Activated CD8-positive, alpha-beta memory T cell treated with anti-CD3 and anti-CD28 coated beads for 4 hours (primary cell): ENCODE measurements around the gene TMEM88.
"Not testable (repeated sequence)": the region's sequence is repeated elsewhere in the genome, so short reads cannot be mapped to it uniquely, and the experiment has no call there.

Experiments used
- DNase-seq, 2 donors: peaks; one replicate each; pipeline ENCODE4 v3.0.0-alpha.2; 2020; ENCODE audit warnings: low read depth in 2 of 2

TMEM88 gene, protein sequence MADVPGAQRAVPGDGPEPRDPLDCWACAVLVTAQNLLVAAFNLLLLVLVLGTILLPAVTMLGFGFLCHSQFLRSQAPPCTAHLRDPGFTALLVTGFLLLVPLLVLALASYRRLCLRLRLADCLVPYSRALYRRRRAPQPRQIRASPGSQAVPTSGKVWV

GRCh38 chr17:7854851-7855659 lies at the start of gene TMEM88:
Gene TMEM88, plus strand, starts transcription at chr17:7855066. Its CDS starts 9 bp downstream, at chr17:7855075.
- DNase-seq, result no peak

GRCh38 chr17:7806587-7806986 lies 48.3 kb upstream of the TMEM88 start:
- no peak for DNase-seq

GRCh38 chr17:7807206-7807605 lies 47.7 kb upstream of the TMEM88 start:
- DNase-seq, result no peak

- no peak for DNase-seq
Measured at GRCh38 chr17:7809086-7809790, 45.6 kb upstream of the TMEM88 start.

DNA sequence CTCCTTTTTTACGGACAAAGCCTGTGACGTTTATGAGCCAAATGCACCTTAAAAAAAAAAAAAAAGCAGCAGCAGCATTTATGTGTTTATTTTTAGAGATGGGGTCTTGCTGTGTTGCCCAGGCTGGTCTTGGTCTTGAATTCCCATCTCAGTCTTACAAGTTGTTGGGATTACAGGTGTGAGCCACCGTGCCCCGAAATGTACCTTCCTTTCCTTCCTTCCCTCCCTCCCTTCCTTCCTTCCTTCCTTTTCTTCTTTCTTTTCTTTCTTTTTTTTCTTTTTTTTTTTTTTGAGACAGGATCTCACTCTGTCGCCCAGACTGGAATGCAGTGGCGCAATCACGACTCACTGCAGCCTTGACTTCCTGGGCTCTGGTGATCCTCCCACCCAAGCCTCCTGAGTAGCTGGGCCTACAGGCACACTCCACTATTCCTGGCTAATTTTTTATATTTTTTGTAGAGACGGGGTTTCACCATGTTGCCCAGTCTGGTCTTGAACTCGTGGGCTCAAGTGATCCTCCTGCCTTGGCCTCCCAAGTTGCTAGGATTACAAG lies 45.0 kb upstream of the TMEM88 start:
- not testable (repeated sequence) for DNase-seq

GRCh38 chr17:7811251-7811650 lies 43.6 kb upstream of the TMEM88 start:
- DNase-seq, result no peak

DNA sequence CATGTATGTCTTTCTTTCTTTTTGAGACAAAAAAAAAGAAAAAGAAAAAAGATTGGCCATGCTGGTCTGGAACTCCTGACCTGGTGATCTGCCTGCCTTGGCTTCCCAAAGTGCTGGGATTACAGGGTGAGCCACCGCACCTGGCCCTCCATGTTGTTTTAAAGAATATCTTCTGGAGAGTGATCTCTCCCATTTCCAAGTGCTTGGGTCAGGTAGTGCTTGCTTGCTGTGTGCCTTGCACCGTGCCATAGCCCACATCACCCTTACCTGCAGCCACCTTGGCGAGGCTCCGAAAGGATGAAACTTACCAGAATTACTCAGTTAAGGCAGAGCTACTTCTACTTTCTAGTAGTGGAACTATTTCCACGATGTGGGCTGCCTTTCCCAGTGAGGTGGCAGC lies 39.9 kb upstream of the TMEM88 start:
- no peak for DNase-seq

- no peak for DNase-seq
Measured at GRCh38 chr17:7816926-7817642, 37.8 kb upstream of the TMEM88 start.

GRCh38 chr17:7817643-7817964 lies 37.3 kb upstream of the TMEM88 start:
- no peak for DNase-seq

DNA sequence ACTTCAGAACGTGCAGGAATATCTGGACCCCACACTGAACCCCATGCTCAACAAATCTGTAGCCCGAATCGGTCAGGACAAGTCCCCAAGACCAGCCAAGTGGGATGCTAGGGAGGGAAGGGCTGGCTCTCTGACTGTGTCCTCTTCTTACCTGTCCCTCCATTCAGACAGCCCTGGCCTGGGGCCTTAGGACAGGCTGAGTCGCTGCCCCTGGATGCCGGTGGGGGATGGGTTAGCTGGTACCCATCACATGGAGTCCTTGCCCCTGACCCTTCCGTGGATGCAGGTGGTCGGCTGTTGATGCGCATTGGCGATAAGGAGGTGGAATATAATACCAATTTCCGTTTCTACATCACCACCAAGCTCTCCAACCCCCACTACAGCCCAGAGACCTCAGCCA lies 36.8 kb upstream of the TMEM88 start:
- no peak for DNase-seq

DNA sequence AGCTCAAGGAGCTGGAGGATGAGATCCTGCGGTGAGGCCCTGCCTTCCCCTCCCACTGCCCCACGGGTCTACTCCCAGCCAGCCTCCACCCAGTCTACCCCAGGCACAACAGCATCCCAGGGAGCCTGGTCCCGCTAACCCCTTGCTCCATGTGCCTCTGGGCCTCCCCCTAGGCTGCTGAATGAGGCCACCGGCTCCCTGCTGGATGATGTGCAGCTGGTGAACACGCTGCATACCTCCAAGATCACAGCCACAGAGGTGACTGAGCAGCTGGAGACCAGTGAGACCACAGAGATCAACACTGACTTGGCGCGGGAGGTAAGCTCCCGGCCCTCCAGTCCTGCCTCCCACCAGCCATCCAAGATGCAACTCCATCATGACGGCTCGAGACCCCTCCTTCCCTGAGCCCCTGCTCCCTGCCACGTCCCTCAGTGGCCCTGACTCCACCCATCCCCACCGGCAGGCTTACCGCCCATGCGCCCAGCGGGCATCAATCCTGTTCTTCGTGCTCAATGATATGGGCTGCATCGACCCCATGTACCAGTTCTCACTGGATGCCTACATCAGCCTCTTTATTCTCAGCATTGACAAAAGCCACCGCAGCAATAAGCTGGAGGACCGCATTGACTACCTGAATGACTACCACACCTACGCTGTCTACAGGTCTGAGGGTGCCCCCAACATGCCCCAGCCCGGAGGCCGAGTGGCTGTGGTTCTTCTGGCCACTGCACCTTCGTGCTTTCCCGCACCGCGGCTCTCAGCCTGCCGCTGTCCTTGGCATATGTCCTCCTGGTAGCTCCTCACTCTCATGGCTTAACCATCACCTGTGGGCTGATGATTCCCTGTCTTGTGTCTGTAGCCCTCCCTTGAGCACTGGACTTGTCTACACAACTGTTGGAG lies 35.9 kb upstream of the TMEM88 start:
- no peak for DNase-seq

- DNase-seq, result no peak
Measured at GRCh38 chr17:7820231-7820630, 34.6 kb upstream of the TMEM88 start.

- no peak for DNase-seq
Measured at GRCh38 chr17:7822126-7822525, 32.7 kb upstream of the TMEM88 start.

DNA sequence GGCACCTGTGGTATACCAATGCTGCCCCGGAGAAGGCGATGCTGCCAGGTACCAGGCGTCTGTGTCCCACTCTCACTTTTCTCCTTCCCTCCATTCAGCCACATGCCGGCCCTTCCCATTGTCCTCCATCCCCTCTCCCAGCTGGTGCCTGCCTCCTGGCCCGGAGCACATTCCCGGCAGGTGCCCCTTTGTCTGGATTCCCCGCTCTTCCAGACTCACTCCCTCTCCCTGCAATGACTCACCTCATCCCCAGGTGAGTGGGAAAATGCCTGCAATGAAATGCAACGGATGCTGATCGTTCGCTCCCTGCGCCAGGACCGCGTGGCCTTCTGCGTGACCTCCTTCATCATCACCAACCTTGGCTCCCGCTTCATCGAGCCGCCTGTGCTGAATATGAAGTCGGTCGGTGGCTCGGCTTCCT lies 31.3 kb upstream of the TMEM88 start:
- no peak for DNase-seq

GRCh38 chr17:7824021-7824924 lies 30.6 kb upstream of the TMEM88 start:
- no peak for DNase-seq

GRCh38 chr17:7825206-7825990 lies 29.5 kb upstream of the TMEM88 start:
- DNase-seq, result no peak

GRCh38 chr17:7830616-7831015 lies 24.2 kb upstream of the TMEM88 start:
- no peak for DNase-seq

- no peak for DNase-seq
Measured at GRCh38 chr17:7831233-7831632, 23.6 kb upstream of the TMEM88 start.

GRCh38 chr17:7832431-7832830 lies 22.4 kb upstream of the TMEM88 start:
- no peak for DNase-seq
